NT2/D1 (cell line): ENCODE data around the gene RGS3.

Experiments used
- SUZ12 ChIP-seq: IDR thresholded peaks from 2 replicates; pipeline ENCODE4 v1.6.1; 2011; ENCODE audit not compliant: insufficient read length, insufficient read depth; ENCODE audit errors: extremely low read depth
- YY1 ChIP-seq: IDR thresholded peaks from 2 replicates; pipeline ENCODE4 v1.6.1; 2011; ENCODE audit not compliant: insufficient read length, insufficient read depth
- ZNF274 ChIP-seq: IDR thresholded peaks from 2 replicates; pipeline ENCODE4 v1.6.1; 2011; ENCODE audit warnings: mild to moderate bottlenecking, low read depth, low read length

GRCh38 chr9:113526231-113526746 is 62.8 kb downstream of the RGS3 start:
- no peak for TF ChIP-seq YY1
- no peak for TF ChIP-seq ZNF274
- TF ChIP-seq SUZ12 = no peak
